Measurements from ENCODE around the gene CAMKK2. TPM values are rescaled to one million over a fixed set of nuclear protein-coding genes. Genes with fewer than 3 reads are reported as not detected.
A peak's percentile ranks its signal among the peaks of the same experiment; 100 is the strongest.
"Not testable (repeated sequence)": the region's sequence is repeated elsewhere in the genome, so short reads cannot be mapped to it uniquely, and the experiment has no call there.

CAMKK2 gene
- total RNA-seq, 1 donor from 2014 or later, result 36.5 TPM

DNA sequence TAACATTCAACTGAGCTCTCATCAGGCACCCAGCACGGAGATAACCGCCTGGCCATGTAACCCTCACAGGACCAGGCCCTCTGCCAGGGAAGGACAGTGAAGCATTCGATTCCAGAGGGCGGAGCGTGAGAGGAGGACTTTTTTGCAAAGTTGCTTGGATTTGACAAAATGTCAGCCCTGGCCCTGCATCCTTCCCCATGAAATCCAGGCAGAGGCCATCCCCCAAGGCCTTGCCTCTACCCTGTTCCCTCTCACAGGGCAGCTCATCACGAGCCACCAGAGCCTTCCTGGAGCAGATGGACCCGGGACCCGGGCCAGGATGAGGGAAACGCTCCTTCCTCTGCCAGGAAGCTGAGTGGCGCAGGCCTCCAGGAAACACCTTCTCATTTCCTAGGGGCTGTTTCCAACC lies 17.0 kb downstream of the CAMKK2 start:
- DNase-seq (ENCODE audit: low spot score), result no peak

DNA sequence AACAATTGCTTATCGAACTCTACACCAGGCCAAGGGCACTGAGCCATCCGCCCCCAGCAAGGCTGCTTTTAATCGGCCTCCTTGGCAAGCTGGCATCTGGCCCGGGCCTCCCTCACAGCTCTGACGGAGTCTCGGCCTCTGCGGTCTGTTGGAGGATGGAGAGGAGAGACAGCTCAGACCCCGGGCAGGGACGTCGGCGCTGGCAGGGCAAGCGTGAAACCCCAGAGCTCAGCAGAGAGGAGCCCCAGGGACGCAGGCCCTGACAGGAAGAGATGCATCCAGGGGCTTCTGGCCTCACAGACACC lies 17.5 kb downstream of the CAMKK2 start:
- DNase-seq (ENCODE audit: low spot score), result peak; percentile 41

DNA sequence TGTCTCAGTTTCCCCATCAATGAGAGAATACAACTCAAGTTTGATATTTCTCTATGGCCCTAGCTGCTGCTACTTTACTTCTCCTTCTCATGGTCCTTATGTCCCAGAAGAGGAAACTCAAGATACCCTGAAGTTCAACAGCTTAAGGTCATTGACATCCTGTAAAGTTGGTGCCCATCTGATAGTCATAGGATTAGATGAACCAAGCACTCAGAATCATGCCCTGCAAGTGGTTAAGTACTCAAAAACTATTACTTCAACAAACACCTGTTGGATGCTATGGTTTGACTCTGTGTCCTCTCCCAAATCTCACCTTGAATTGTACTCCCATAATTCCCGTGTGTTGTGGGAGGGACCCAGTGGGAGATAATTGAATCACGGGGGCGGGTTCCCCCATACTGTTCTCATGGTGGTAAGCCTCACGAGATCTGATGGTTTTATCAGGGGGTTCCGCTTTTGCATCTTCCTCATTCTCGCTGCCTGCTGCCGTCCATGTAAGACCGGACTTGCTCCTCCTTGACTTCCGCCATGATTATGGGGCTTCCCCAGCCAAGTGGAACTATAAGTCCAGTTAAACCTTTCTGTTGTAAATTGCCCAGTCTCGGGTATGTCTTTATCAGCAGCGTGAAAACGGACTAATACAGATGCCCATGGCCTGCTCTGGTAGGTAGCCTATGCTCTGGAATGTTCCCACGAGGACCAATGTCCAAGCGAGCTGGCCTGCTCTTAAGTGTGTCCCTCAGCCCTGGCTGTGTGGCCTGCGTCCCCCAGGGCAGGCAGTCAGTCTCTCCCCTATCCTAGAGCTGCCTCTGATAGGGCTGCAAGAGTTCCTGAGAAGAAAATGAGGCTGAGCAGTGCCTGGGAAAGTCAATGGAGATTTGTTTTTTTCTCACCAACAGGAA lies 18.1 kb downstream of the CAMKK2 start:
- peak; percentile 42 for DNase-seq (ENCODE audit: low spot score)

DNA sequence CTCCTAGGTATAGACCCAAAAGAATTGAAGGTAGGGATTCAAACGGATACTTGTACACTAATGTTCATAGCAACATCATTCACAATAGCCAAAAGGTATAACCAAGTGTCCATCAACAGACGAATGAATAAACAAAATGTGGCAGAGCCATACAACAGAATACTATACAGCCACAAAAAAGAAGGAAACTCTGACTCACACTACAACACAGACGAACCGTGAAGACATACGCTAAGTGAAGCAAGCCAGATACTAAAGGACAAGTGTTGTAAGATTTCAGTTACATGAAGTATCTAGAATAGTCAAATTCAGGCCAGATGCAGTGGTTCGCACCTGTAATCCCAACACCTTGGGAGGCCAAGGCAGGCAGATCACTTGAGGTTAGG lies 19.1 kb downstream of the CAMKK2 start:
- no peak for DNase-seq (ENCODE audit: low spot score)

DNA sequence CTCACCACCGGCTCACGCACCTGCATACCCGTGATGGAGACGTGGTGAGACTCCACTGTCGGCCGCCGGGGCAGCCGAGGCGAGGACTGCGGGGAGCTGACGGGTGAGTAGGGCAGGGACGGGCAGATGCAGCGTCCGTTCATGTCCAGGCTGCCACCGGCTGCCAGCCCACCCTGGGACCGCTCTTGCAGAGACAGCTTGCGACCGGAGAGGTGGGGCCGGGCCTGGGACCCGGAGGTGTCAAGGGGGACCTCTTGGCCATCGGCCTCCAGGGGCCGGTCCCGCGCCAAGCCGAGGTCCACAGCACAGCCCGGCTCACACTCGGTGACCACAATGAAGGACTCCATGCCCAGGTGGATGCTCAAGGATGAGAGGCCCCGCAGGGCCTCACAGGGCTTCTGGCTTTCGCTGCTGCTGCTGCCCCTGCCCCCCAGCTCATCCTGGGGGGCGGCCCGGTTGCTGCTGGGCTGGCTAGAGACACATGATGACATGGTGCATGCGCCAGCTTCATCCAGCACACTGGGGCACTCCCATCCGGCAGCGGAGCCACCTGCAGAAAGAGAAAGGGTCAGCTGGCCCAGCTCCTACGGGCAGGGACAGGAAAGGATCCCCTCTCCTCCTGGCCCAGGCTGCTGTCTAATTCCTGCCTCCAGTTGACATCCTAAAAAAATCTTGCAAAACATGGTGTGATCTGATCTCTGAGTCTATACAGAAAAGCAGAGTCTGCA lies 22.3 kb downstream of the CAMKK2 start:
- DNase-seq (ENCODE audit: low spot score), result no peak

DNA sequence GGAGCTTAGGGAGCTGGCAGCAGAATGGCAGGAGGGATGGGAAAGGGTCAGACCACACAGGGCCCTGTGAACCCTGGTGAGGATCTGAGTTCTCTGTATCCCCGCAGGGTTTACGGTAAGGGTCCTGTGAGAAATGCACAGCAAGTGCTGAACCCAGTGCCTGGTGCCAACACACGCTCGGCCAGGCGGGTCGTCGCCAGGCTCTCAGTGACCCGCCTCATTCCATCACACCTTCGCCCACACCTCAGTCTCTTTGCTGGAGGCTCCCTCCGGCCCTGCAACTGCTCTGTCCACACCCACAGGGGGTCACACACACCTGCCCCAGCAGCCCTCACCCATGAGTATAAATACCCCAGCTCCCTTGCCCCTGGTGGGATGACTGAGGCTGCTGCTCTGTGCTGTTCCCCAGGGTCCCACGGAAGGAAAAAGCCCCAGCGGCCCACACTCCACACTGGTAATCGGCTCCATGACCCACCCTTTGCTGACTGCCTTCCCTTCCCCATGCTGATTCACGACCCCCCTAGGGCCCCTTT lies 23.1 kb downstream of the CAMKK2 start:
- no peak for DNase-seq (ENCODE audit: low spot score)

DNA sequence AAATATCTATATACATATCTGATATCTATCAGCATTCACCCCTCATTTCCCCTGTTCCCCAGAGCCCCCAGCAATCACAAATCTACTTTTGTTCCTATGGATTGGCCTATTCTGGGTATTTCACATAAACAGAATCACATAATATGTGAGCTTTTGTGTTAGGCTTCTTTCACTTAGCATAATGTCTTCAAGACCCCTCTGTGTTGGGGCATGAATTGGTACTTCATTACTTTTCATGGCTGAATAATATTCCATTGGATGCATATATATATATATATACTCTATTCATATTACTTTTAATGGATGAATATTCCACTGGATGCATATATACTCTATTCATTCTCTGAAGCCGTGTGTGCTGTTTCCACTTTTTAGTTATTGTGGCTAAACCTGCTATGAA lies 28.7 kb downstream of the CAMKK2 start:
- no peak for DNase-seq (ENCODE audit: low spot score)

GRCh38 chr12:121264951-121265515 lies 31.5 kb downstream of the CAMKK2 start:
- DNase-seq (ENCODE audit: low spot score), result no peak

GRCh38 chr12:121264135-121264534 lies 32.4 kb downstream of the CAMKK2 start:
- no peak for DNase-seq (ENCODE audit: low spot score)

GRCh38 chr12:121263206-121263935 lies 33.1 kb downstream of the CAMKK2 start:
- no peak for DNase-seq (ENCODE audit: low spot score)

DNA sequence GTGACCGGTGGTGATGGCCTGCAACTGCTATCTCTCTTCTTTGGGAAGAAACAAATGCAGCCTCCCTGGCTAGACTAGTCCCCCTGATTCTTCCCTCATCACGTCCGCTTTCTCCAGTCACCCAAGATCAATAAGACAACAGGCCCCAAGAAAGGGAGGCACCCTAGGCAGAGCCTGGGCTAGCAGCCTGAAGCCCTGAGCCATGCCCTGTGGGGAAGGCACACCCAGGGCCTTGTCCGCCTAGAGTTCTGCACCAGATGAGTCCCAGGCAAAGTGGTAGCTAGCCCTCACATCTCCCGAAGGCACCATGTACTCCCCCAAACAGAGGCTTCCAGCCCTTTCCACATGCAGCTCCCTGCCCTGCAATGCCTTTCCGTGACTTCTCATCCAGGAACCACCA lies 35.1 kb downstream of the CAMKK2 start:
- DNase-seq (ENCODE audit: low spot score), result no peak

- no peak for DNase-seq (ENCODE audit: low spot score)
Observed at GRCh38 chr12:121260091-121260490, 36.4 kb downstream of the CAMKK2 start.

GRCh38 chr12:121259074-121259473 lies 37.4 kb downstream of the CAMKK2 start:
- DNase-seq (ENCODE audit: low spot score), result no peak

GRCh38 chr12:121257704-121258449 lies 38.6 kb downstream of the CAMKK2 start:
- DNase-seq (ENCODE audit: low spot score), result not testable (repeated sequence)

- DNase-seq (ENCODE audit: low spot score), result no peak
Observed at GRCh38 chr12:121255433-121255832, 41.1 kb downstream of the CAMKK2 start.

- DNase-seq (ENCODE audit: low spot score), result no peak
Observed at GRCh38 chr12:121253638-121254335, 42.7 kb downstream of the CAMKK2 start.

DNA sequence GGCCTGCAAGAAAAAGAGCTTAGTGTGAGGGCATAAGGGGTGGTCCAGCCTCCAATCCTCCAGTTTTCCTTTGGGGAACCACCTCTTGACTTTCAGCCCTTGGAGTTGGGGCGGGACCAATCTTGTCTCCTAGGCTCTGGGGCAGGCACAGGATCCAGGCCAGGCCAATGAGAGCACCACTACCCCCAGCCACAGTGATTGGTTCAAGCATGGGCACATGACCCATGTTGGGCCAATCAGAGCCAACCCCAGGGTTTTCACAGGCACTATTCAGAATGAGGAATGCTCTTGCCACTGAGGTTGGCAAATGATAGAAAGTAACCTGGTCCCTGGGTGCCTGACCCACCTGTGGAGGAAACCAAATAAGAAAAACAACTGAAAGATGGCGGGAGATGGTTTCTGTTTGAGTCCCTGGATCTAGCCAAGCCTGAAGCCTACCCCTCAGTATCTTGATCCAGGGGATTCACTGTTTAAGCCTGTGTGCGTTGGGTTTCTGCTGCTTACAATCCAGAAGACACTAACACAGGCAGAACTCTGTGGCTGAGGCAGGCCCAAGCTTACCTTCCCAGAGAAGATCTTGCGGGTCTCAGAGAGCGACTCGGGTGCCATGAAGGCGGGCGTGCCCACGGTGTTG lies 43.7 kb downstream of the CAMKK2 start:
- DNase-seq (ENCODE audit: low spot score), result no peak

DNA sequence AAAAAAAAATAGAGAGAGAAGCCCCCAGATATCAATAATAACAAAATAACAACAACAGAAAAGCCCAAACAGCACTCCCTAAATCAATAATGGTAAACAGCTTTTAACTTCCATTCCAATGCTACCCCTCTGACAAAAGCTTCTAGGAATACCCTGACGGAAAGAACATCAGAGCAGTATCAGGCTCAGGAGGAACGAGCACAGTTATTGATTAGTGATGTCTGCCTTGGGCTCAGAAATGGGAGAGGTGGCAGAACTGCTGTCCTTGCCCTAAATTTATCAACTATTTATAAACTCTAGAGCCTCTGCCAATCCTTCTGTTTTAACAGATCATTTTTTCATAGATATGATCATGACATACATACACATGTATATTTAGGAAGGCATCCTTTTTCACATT lies 44.7 kb downstream of the CAMKK2 start:
- no peak for DNase-seq (ENCODE audit: low spot score)

DNA sequence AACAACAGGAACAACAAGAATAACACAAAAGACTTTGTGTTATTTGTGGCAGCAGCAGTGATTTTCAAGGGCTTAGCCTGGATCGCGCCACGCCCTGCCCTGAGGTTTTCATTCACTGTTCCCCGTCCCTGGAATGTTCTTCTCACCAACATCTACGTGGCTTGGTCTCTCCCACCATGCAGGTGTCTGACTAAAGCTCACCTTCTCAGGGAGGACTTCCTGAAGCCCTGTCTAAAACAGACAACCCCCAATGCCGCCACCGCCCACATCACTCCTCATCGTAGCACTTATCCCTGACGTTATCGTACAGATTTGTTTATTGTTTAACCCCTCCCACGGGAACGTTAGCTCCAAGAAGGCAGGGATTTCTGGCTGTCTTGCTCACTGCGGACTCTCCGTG lies 46.1 kb downstream of the CAMKK2 start:
- no peak for DNase-seq (ENCODE audit: low spot score)

- DNase-seq (ENCODE audit: low spot score), result no peak
Observed at GRCh38 chr12:121248622-121249021, 47.9 kb downstream of the CAMKK2 start.
